Measurements from ENCODE around the gene SPACA4. TPM values are rescaled to one million over a fixed set of nuclear protein-coding genes. Genes with fewer than 3 reads are reported as not detected.

The SPACA4 gene
- total RNA-seq = not detected in 2 replicates

GRCh38 chr19:48606463-48607358 lies at the start of gene SPACA4:
SPACA4 (plus strand) TSS chr19:48606742; CDS start chr19:48606979, 237 bp downstream.

DNA sequence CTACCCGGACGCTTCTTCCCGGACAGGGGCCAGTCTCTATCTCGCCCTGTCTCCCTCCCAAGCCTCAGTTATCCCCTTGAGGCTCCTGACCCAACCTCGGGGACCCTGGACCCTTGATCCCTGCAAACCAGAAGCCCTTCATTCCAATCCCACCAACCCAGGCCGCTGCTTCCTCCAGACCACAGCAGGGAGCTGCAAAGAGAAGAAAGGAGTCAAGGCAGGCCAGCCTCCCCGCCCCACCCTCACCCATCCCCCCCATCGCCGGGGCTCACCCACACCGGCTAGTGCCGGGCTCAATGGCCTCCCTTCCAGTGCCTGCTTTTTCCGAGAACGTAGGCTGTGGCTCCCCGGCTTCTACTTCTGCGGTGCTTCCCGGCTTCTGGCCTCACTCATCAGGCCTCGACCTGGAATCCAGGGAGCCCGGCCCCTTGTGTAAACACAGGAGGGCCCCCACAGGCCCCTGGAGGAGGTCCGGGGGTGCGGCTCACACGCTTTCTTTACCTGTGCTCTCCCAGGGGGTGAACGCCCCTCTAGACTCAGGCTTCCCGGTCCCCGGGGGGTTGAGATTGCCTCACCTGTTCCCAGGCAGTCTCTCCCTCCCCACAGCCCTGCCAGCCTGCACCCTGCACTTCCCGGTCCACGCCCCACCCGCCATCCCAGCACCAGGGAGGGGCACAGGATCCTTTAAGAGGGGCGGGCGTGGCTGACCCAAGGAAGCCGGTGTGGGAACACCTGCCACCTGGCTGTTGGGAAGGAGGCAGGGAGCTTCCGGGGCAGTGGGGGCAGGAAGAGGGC lies 8.1 kb downstream of the SPACA4 start, which contains the start of gene FAM83E:
TSS of gene FAM83E (minus strand) at position 641 of the 795 bp plus-strand sequence. CDS start 1,704 bp downstream, outside the sequence.

GRCh38 chr19:48618916-48619691 lies 12.6 kb downstream of the SPACA4 start, which contains the start of the genes RPL18 and SPHK2:
RPL18 (minus strand) TSS chr19:48619178; CDS start chr19:48619143, 35 bp downstream.
SPHK2 (plus strand) TSS chr19:48619506; CDS start chr19:48620515, 1,009 bp downstream.

DNA sequence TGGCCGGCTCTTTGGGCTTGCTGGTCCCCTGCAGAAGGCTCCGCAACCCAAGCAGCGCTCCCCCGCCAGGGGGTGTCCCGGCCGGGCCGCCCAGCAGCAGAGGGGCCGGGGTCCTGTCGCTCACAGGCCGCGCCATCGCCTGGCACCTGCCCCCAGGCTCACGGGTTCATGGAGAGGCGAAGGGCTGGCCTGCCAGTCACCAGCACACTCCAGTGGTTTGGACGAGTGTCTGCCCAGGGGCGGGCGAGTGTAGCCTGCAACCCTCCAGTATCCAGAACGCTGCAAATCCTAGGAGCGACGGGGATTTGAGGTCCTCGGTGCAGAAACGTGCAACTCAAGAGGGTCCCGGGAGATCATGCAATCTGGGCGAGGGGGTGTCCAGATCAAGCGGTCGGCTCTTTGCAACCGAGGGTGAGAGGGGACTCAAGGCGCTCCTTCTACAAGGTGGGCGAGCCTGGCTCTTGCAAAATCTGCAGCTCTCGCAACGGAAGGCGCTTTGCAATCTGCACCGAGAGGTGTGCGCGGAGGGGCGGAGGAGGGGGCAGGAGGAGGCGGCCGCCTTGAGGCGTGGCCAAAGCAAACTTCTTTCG lies 30.4 kb downstream of the SPACA4 start, which contains the start of gene DBP:
TSS of gene DBP (minus strand) at position 521 of the 590 bp plus-strand sequence. CDS start at position 136, 385 bp downstream.

DNA sequence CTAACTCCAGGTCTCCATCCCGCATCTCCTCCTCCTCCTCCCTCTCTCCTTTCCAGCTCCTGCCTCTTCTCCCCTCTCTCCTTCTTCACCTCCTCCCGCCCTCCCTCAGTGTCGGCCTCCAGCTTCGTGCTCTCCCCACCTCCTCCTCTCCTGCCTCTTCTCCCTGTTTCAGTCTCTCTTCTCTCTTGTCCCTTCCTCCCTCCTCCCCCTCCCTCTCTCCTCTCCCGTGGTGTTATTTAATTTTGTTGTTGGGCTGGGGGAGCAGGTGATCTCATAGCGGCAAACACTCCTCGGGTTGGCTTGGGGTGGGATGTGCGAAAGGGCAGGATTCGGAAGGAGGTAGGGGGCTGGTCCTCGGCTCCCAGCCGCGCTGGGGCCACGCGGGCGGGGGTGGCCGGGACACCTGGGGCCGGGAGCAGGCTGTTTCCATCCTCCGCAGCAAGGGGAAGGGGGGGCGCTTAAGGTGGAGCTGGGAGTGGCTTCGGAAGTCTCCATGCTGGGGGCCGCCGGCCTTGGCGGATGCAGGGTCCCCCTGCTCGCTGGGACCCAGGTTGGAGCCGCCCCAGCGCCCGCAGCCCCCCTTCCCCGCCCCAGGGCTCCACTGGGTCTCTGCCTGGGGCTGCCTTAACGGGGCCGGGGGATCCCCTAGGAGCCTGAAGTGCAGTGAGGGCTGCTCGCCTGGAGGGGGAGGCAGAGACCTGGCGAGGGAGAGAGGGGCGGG lies 39.6 kb downstream of the SPACA4 start, which contains the start of gene CA11:
TSS of gene CA11 (minus strand) at position 187 of the 721 bp plus-strand sequence. CDS start 555 bp downstream, outside the sequence.

Other genes with a start within 250 kb of the SPACA4 start
- gene TMEM143, start 242.8 kb upstream of the SPACA4 start, total RNA-seq = 2.9 and 8.3 TPM in 2 replicates
- gene SYNGR4, start 242.4 kb upstream of the SPACA4 start, total RNA-seq = not detected in 2 replicates
- 197 and 217 TPM in 2 replicates for gene KDELR1, start 215.2 kb upstream of the SPACA4 start, total RNA-seq
- 0.35 TPM in 1 of 2 replicates, not detected in the other for gene GRIN2D, start 213.1 kb upstream of the SPACA4 start, total RNA-seq
- 30.3 and 39.0 TPM in 2 replicates for gene GRWD1, start 160.8 kb upstream of the SPACA4 start, total RNA-seq
- under 0.01 and 0.35 TPM in 2 replicates for gene KCNJ14, start 151.2 kb upstream of the SPACA4 start, total RNA-seq
- gene CYTH2, start 137.4 kb upstream of the SPACA4 start, total RNA-seq = 22.7 and 38.3 TPM in 2 replicates
- gene LMTK3, start 94.9 kb upstream of the SPACA4 start, total RNA-seq = not detected in 2 replicates
- not detected in 2 replicates for gene SULT2B1, start 54.6 kb upstream of the SPACA4 start, total RNA-seq
- gene FAM83E, start 8.3 kb downstream of the SPACA4 start, total RNA-seq = not detected in 2 replicates
- 2,698 and 2,777 TPM in 2 replicates for gene RPL18, start 12.4 kb downstream of the SPACA4 start, total RNA-seq
- gene SPHK2, start 12.8 kb downstream of the SPACA4 start, total RNA-seq = 11.0 and 14.4 TPM in 2 replicates
- 5.5 and 9.5 TPM in 2 replicates for gene DBP, start 30.6 kb downstream of the SPACA4 start, total RNA-seq
- 1.2 TPM in 1 of 2 replicates, not detected in the other for gene CA11, start 39.4 kb downstream of the SPACA4 start, total RNA-seq
- gene NTN5, start 66.3 kb downstream of the SPACA4 start, total RNA-seq = not detected in 2 replicates
- not detected in 2 replicates for gene FUT2, start 89.2 kb downstream of the SPACA4 start, total RNA-seq
- gene MAMSTR, start 113.0 kb downstream of the SPACA4 start, total RNA-seq = 2.7 and 4.9 TPM in 2 replicates
- 4.1 and 6.3 TPM in 2 replicates for gene RASIP1, start 133.9 kb downstream of the SPACA4 start, total RNA-seq
- gene IZUMO1, start 140.2 kb downstream of the SPACA4 start, total RNA-seq = not detected in 2 replicates
- under 0.01 and 0.86 TPM in 2 replicates for gene FUT1, start 145.9 kb downstream of the SPACA4 start, total RNA-seq
- not detected in 2 replicates for gene FGF21, start 148.8 kb downstream of the SPACA4 start, total RNA-seq
- 65.0 and 83.0 TPM in 2 replicates for gene BCAT2, start 204.3 kb downstream of the SPACA4 start, total RNA-seq
- 2.3 and 8.2 TPM in 2 replicates for gene HSD17B14, start 229.7 kb downstream of the SPACA4 start, total RNA-seq